H1 (cell line): ENCODE data around the gene CMIP. TPM values are rescaled to one million over a fixed set of nuclear protein-coding genes. Genes with fewer than 3 reads are reported as not detected.

ENCODE experiments used
- CTCF ChIA-PET: fragments of 300-600 bp; sonication (Branson Sonifier 250); formaldehyde crosslinking; loops from one replicate; lab custom pipeline; 2021; ENCODE audit not compliant: partially characterized antibody; lab: Charles Lee
- POLR2A ChIA-PET: fragments of 300-600 bp; sonication (Branson Sonifier 250); formaldehyde crosslinking; loops from one replicate; lab custom pipeline; 2021; ENCODE audit warnings: inconsistent platforms; ENCODE audit not compliant: partially characterized antibody; lab: Charles Lee
- DNase-seq, 2 experiments: peaks; one replicate each; pipeline versions ENCODE4 v3.0.0 to v3.0.0-alpha.2; 2010 to 2022; ENCODE audit warnings: low spot score in 2 of 2, low read depth in 1 of 2, mixed read lengths in 1 of 2
- FAIRE-seq: peaks from 2 replicates; lab custom pipeline; 2011; peaks lifted over from hg19 to GRCh38; lab: Jason Lieb, UNC
- H2AFZ ChIP-seq: 2 replicates; pipeline ENCODE4 v1.8.1; 2012; ENCODE audit warnings: low read length, inconsistent platforms
- H2AK5ac ChIP-seq: 2 replicates; pipeline ENCODE4 v1.6.1; 2013; ENCODE audit warnings: low read depth, low read length
- H2BK120ac ChIP-seq: replicated peaks from 2 replicates; pipeline ENCODE3; 2013; ENCODE audit warnings: low read depth, low read length, inconsistent platforms
- H2BK12ac ChIP-seq: 2 replicates; pipeline ENCODE4 v1.6.1; 2013; ENCODE audit warnings: low read depth, low read length
- H2BK15ac ChIP-seq: 2 replicates; pipeline ENCODE4 v1.6.1; 2013; ENCODE audit warnings: low read length
- H2BK20ac ChIP-seq: 2 replicates; pipeline ENCODE4 v1.6.1; 2013; ENCODE audit warnings: low read length
- H2BK5ac ChIP-seq: 2 replicates; pipeline ENCODE4 v1.6.1; 2013; ENCODE audit warnings: low read depth, low read length
- H3K14ac ChIP-seq: 2 replicates; pipeline ENCODE4 v1.6.1; 2013; ENCODE audit warnings: inconsistent platforms; ENCODE audit not compliant: insufficient read length
- H3K18ac ChIP-seq: 2 replicates; pipeline ENCODE4 v1.6.1; 2013; ENCODE audit warnings: low read length; ENCODE audit errors: extremely low read depth
- H3K23ac ChIP-seq: 2 replicates; pipeline ENCODE4 v1.6.1; 2013; ENCODE audit warnings: inconsistent platforms; ENCODE audit not compliant: insufficient read length
- H3K23me2 ChIP-seq: 2 replicates; pipeline ENCODE4 v1.6.1; 2013; ENCODE audit warnings: low read depth, low read length
- H3K27ac ChIP-seq: 2 replicates; pipeline ENCODE4 v1.6.1; 2011; ENCODE audit warnings: low read depth, low read length, inconsistent platforms
- H3K27me3 ChIP-seq, 4 experiments: replicated peaks in 1 of 4; 1 replicate in 1 of 4; 2 replicates in 3 of 4; pipeline versions ENCODE4 v1.6.1 to v1.8.1; 2011 to 2013; ENCODE audit warnings: low read length in 3 of 4, mild to moderate bottlenecking in 3 of 4, inconsistent platforms in 2 of 4, mixed read lengths in 2 of 4, moderate library complexity in 1 of 4; ENCODE audit not compliant: control insufficient read depth in 3 of 4, insufficient read depth in 3 of 4; ENCODE audit errors: extremely low read depth in 1 of 4
- H3K36me3 ChIP-seq, 4 experiments: 2 replicates each; pipeline versions ENCODE4 v1.6.1 to v1.8.1; 2011 to 2013; ENCODE audit warnings: mild to moderate bottlenecking in 4 of 4, low read length in 3 of 4, moderate library complexity in 2 of 4, control low read depth in 1 of 4, inconsistent platforms in 1 of 4; ENCODE audit not compliant: insufficient read depth in 4 of 4, control insufficient read depth in 2 of 4
- H3K4ac ChIP-seq: replicated peaks from 2 replicates; pipeline ENCODE3; 2013; ENCODE audit warnings: low read length, low read depth, mixed read lengths, inconsistent platforms; ENCODE audit not compliant: insufficient read length
- H3K4me1 ChIP-seq, 4 experiments: replicated peaks in 1 of 4; 1 replicate in 1 of 4; 2 replicates in 3 of 4; pipeline versions ENCODE4 v1.6.1 to v1.8.1; 2011 to 2013; ENCODE audit warnings: low read length in 3 of 4, inconsistent platforms in 2 of 4, mixed read lengths in 1 of 4; ENCODE audit not compliant: insufficient read depth in 4 of 4, control insufficient read depth in 3 of 4
- H3K4me2 ChIP-seq, 2 experiments: 2 replicates each; pipeline versions ENCODE4 v1.6.1 to v1.8.1; 2011 to 2013; ENCODE audit warnings: low read depth in 2 of 2, low read length in 2 of 2, control low read depth in 1 of 2, inconsistent platforms in 1 of 2, mild to moderate bottlenecking in 1 of 2; ENCODE audit not compliant: insufficient read depth in 1 of 2
- H3K4me3 ChIP-seq, 4 experiments: fragments of 200-600, 300-600 bp in 1 of 4; sonication (generic), shearing (Covaris generic), sonication (Bioruptor Twin) in 1 of 4; 2 replicates each; pipeline versions ENCODE4 v1.5.1 to v1.8.1; 2011 to 2016; ENCODE audit warnings: low read length in 4 of 4, low read depth in 3 of 4, control low read depth in 2 of 4, inconsistent platforms in 2 of 4, mild to moderate bottlenecking in 2 of 4, mixed read lengths in 1 of 4, moderate library complexity in 1 of 4; ENCODE audit not compliant: insufficient read depth in 2 of 4; ENCODE audit errors: extremely low read depth in 1 of 4
- H3K56ac ChIP-seq: replicated peaks from 2 replicates; pipeline ENCODE3; 2013; ENCODE audit warnings: low read depth, mild to moderate bottlenecking, mixed read lengths, low read length, inconsistent platforms; ENCODE audit not compliant: insufficient read length
- H3K79me1 ChIP-seq: 2 replicates; pipeline ENCODE4 v1.6.1; 2013; ENCODE audit warnings: low read depth, low read length, control low read depth
- H3K79me2 ChIP-seq, 2 experiments: 2 replicates each; pipeline versions ENCODE4 v1.6.1 to v1.8.1; 2012 to 2013; ENCODE audit warnings: low read length in 2 of 2, mild to moderate bottlenecking in 2 of 2, inconsistent platforms in 1 of 2; ENCODE audit not compliant: insufficient read depth in 2 of 2, control insufficient read depth in 1 of 2
- H3K9ac ChIP-seq, 4 experiments: replicated peaks in 1 of 4; 1 replicate in 1 of 4; 2 replicates in 3 of 4; pipeline versions ENCODE4 v1.6.1 to v1.8.1; 2011 to 2013; ENCODE audit warnings: low read depth in 3 of 4, low read length in 3 of 4, control low read depth in 2 of 4, mild to moderate bottlenecking in 2 of 4, moderate library complexity in 2 of 4, inconsistent platforms in 1 of 4; ENCODE audit errors: extremely low read depth in 1 of 4
- H3K9me3 ChIP-seq, 2 experiments: 2 replicates each; pipeline versions ENCODE4 v1.6.1 to v1.8.1; 2012 to 2013; ENCODE audit warnings: mild to moderate bottlenecking in 2 of 2, moderate library complexity in 2 of 2, control low read depth in 1 of 2, inconsistent platforms in 1 of 2, low read depth in 1 of 2, low read length in 1 of 2, mixed read lengths in 1 of 2; ENCODE audit not compliant: insufficient read depth in 2 of 2
- H4K20me1 ChIP-seq, 2 experiments: replicated peaks in 1 of 2; 2 replicates each; pipeline versions ENCODE3 to v1.8.1; 2011 to 2013; ENCODE audit warnings: inconsistent platforms in 2 of 2, low read length in 2 of 2, mild to moderate bottlenecking in 1 of 2; ENCODE audit not compliant: insufficient read depth in 2 of 2, control insufficient read depth in 1 of 2
- H4K5ac ChIP-seq: 2 replicates; pipeline ENCODE4 v1.6.1; 2013; ENCODE audit warnings: low read length, low read depth, mixed read lengths, inconsistent platforms; ENCODE audit not compliant: insufficient read length
- H4K8ac ChIP-seq: 2 replicates; pipeline ENCODE4 v1.8.0; 2013; ENCODE audit warnings: mild to moderate bottlenecking, moderate library complexity, low read length, inconsistent platforms; ENCODE audit not compliant: insufficient read depth; ENCODE audit errors: extremely low read depth
- H4K91ac ChIP-seq: replicated peaks from 2 replicates; pipeline ENCODE3; 2013; ENCODE audit warnings: low read length, mixed read lengths, inconsistent platforms; ENCODE audit not compliant: insufficient read length
- ASH2L ChIP-seq: fragments of 200-600, 300-600 bp; sonication (generic); IDR thresholded peaks from one replicate; pipeline ENCODE4 v1.7.1; 2017; ENCODE audit warnings: low read length
- CHD2 ChIP-seq: IDR thresholded peaks from 2 replicates; pipeline ENCODE4 v1.6.1; 2012; ENCODE audit warnings: low read length, improper control_type of control experiment
- HDAC6 ChIP-seq: IDR thresholded peaks from one replicate; pipeline ENCODE4 v1.7.1; 2012; ENCODE audit warnings: low read depth, mild to moderate bottlenecking, inconsistent platforms, low read length, moderate library complexity
- KDM5A ChIP-seq: fragments of 200-600 bp; IDR thresholded peaks from 2 replicates; pipeline ENCODE4 v1.7.1; 2012; ENCODE audit warnings: mild to moderate bottlenecking, low read length, inconsistent platforms, mixed read lengths
- SP2 ChIP-seq: IDR thresholded peaks from 2 replicates; pipeline ENCODE4 v1.6.1; 2012; ENCODE audit warnings: mild to moderate bottlenecking, low read length, inconsistent platforms
- TAF1 ChIP-seq: IDR thresholded peaks from 2 replicates; pipeline ENCODE4 v1.6.1; 2011; ENCODE audit warnings: mild to moderate bottlenecking, low read depth, low read length
- WGBS, 2 experiments: shearing (Covaris generic) in 1 of 2; methylation state at CpG; one replicate each; pipeline versions ENCODE4 v1.1.6 to v1.1.7; 2013 to 2015; ENCODE audit warnings: low lambda C conversion rate in 2 of 2, mixed read lengths in 2 of 2, inconsistent platforms in 1 of 2, low coverage in 1 of 2, missing lambda C conversion rate in 1 of 2; ENCODE audit not compliant: insufficient replicate concordance in 2 of 2, insufficient coverage in 1 of 2, insufficient read length in 1 of 2; ENCODE audit errors: extremely low coverage in 1 of 2, missing lambda C conversion rate in 1 of 2; 5-methylcytosine and 5-hydroxymethylcytosine counted together
- polyA plus RNA-seq, 7 experiments: library from polyadenylated mRNA; depleted of rRNA in 3 of 7; stranded (reverse) in 5 of 7; unstranded in 2 of 7; fragments of >200 nt in 5 of 7; fragments of 200-250 nt in 2 of 7; gene quantifications; 1 replicate in 5 of 7; 2 replicates in 1 of 7; 4 replicates in 1 of 7; pipeline versions ENCODE4 v1.2.1 to v1.2.3, GENCODE V29; 2011 to 2013; ENCODE audit warnings: missing spikeins in 2 of 7, mixed read lengths in 2 of 7
- total RNA-seq: library from RNA; stranded (reverse); fragmentation: NEBNext Ultra II Directional; extraction: Animal tissue kit (Norgen Biotek cat#: 25700); gene quantifications from 2 replicates; pipeline ENCODE4 v1.2.1, GENCODE V29; 2021

CMIP gene
- total and polyA plus RNA-seq, 2 of the 8 experiments (the other 6 are each of a cell fraction or from before 2014, with no cell fraction given) = 7.9 to 53.2 TPM

DNA sequence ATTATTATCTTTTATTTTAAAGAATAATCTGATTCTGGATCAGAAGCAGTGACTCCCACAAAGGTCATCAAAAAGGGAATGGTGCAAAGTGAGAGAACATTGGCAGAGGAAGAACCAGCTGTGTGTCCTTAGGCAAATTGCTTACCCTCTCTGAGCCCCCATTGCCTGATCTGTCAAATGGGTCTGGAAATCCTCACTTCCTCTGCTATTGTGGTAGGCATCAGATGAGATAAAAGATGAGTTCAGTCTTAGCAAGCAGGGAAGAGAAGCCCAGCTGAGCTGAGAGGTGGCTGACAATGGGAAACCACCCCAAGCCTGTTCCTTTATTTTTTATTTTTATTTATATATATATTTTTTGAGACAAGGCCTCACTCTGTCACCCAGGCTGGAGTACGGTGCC lies 310.2 kb downstream of the CMIP start:
- ChIA-PET CTCF (interaction anchor here (1.1 to 1.8 kb wide), 5 partner anchors 41 to 389 kb away, joined by 3 to 6 read pairs (median 3); no protein-coding TSS in a partner anchor), POLR2A (no interaction called here)
- Histone ChIP-seq H2BK12ac (no peak overlapping the region), H3K23ac (no peak overlapping the region), H2BK120ac (no peak overlapping the region), H3K18ac (no peak overlapping the region), H4K5ac (no peak overlapping the region), H2AFZ (no peak overlapping the region), H2BK20ac (no peak overlapping the region), H2BK5ac (no peak overlapping the region), H3K79me1 (no peaks in the 10 kb centered on the region), H3K4ac (no peak overlapping the region), H2BK15ac (no peak overlapping the region), H3K23me2 (no peaks in the 10 kb centered on the region; the same call in 1 of the 2 replicates), H3K36me3 (no peaks in the 10 kb centered on the region), H3K79me2 (no peaks in the 10 kb centered on the region), H4K20me1 (no peaks in the 10 kb centered on the region), H3K56ac (no peak overlapping the region), H3K27ac (no peak overlapping the region), H4K91ac (no peak overlapping the region), H3K4me2 (no peak overlapping the region), H2AK5ac (no peak overlapping the region), H3K4me3 (no peak overlapping the region), H3K14ac (no peak overlapping the region), H4K8ac (no peak overlapping the region), H3K27me3 (no peaks in the 10 kb centered on the region), H3K9ac (no peak overlapping the region), H3K9me3 (no peaks in the 10 kb centered on the region), H3K4me1 (no peaks in the 10 kb centered on the region; a peak in 1 of 7 replicates)
- DNase-seq = no peak
- WGBS, 2 experiments = 100% methylated on average over 1 of the region's 1 CpG; no CpG with 5 or more reads in 1 of the 2 experiments
- FAIRE-seq = no peak
- TF ChIP-seq CHD2 (no peak), SP2 (no peak), TAF1 (no peak), HDAC6 (no peak), ASH2L (no peak), KDM5A (no peak)
